ENCODE measurements around the gene SURF4.

SURF4 gene

DNA sequence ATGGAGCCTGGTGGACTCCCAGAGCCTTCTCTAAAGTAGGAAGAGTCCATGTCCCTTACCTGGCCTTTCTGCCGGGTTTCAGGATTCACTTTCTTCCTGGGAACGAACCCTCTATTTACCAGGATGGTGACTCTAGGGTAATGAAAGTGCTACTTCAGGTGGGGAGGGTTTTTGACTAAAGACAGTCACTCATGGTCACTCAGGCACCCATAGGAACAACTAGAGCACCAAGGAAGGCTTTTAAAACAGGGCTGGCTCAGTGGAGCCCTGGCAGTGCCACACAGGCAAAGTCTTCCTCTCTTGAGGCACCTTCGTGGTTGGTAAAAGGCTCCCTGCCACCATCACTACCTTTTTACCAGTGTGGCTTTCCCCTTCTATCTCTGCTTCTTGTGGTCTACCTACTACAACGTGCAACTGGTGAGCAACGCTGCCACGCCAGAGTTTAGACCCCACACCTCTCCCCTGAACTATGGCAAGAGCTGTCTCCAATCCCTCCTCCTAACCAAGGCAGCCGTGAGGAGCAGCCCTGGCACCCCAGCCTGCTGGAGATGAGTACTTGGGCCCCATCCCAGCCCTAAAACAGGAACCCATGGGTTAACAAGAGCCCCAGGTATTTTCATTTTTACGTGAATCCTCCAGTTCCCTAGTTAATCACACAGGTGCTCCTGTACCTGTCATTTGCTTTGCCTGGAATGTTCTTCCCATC is 23.1 kb downstream of the SURF4 start:
- no peak for DNase-seq (ENCODE audit: low read depth in 2 of 2)

- DNase-seq (ENCODE audit: low read depth in 2 of 2): no peak
Measured at GRCh38 chr9:133351908-133352634, 23.8 kb downstream of the SURF4 start.

- DNase-seq (ENCODE audit: low read depth in 2 of 2): no peak
Measured at GRCh38 chr9:133351526-133351907, 24.3 kb downstream of the SURF4 start.

- no peak for DNase-seq (ENCODE audit: low read depth in 2 of 2)
Measured at GRCh38 chr9:133349965-133350616, 25.8 kb downstream of the SURF4 start.

DNA sequence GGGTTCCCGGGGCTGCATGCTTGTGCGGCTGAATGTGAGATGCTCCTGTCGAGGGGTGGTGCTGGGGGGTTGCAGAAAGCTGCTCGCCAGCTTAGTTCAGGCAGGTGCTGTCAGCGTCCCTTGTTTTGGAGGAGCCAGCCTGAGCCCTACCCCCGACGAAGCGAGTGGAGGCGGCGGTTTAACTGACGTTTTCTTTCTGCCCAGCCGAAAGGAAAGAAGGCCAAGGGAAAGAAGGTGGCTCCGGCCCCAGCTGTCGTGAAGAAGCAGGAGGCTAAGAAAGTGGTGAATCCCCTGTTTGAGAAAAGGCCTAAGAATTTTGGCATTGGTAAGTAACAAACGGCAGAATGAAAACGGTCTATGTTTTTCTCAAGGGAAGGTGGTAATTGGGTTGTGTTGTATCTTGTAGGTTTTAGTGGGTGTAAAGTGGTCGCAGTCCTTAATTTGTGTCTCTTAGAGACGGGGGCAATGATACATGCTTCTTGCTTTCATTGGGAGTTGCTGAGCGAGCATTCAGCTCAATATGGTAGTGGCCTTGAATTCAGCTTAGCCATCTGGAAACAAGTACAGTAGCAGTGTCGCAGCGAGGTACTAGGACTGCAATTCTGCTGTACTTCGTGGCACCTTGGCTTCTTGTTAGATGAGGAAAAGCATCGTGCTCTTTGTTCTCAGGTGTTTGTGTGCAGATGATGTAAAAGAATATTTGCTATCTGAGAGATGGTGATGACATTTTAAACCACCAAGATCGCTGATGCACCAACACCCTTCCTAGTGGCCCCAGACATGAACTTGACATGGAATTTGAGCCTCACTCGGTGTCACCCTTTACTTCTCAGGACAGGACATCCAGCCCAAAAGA is 26.9 kb downstream of the SURF4 start:
- no peak for DNase-seq (ENCODE audit: low read depth in 2 of 2)

- DNase-seq (ENCODE audit: low read depth in 2 of 2): peak; percentile 93 to 94
Measured at GRCh38 chr9:133347985-133348717, 27.7 kb downstream of the SURF4 start, which contains the start of the genes MED22 and RPL7A. Gene MED22, minus strand, starts transcription at chr9:133348131. Its CDS starts 1,469 bp downstream, at chr9:133346662. Gene RPL7A, plus strand, starts transcription at chr9:133348218. Its CDS starts 26 bp downstream, at chr9:133348244.

GRCh38 chr9:133347515-133347984 is 28.3 kb downstream of the SURF4 start:
- no peak for DNase-seq (ENCODE audit: low read depth in 2 of 2)

- DNase-seq (ENCODE audit: low read depth in 2 of 2): no peak
Measured at GRCh38 chr9:133346021-133346785, 29.7 kb downstream of the SURF4 start.

- no peak for DNase-seq (ENCODE audit: low read depth in 2 of 2)
Measured at GRCh38 chr9:133345596-133345995, 30.3 kb downstream of the SURF4 start.

DNA sequence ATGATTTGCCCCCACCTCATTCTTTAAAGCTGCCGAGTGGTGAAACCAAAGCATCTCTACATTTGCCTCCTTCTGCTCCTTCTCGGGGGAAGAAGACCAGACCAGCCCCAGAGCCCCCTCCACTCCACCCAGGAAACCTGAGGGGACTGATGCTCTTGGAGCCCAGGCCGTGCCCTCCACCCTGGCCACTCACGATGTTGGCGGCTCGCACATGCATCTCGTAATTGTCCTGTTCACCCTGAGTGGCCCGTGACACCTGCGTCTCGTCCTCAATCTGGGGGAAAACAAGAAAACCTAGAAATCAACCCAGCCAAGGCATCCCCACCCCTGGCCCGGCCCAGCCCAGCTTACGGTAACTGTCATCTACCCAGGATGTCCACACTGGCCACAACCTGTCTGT is 30.9 kb downstream of the SURF4 start:
- no peak for DNase-seq (ENCODE audit: low read depth in 2 of 2)

- DNase-seq (ENCODE audit: low read depth in 2 of 2): no peak
Measured at GRCh38 chr9:133344071-133344470, 31.8 kb downstream of the SURF4 start.

DNA sequence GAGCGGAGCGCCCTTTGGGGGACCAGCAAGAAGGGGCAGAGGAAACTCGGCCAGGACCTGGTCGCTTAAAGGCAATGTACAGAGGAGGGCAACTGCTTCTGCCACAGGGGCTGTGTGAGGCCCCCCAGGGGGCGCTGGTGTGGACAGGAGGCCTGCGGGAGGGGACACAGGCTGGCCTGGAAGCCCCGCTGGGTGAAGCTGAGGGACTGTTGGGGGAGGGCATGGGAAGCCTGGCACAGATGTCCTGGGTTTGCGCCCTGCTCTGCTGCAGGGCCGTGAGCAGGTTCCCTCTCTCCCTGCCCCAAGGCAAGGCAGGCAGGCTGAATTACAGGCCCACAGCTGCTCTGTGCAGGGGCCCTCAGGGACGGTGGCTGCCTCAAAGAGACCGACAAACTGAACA is 33.3 kb downstream of the SURF4 start:
- no peak for DNase-seq (ENCODE audit: low read depth in 2 of 2)

DNA sequence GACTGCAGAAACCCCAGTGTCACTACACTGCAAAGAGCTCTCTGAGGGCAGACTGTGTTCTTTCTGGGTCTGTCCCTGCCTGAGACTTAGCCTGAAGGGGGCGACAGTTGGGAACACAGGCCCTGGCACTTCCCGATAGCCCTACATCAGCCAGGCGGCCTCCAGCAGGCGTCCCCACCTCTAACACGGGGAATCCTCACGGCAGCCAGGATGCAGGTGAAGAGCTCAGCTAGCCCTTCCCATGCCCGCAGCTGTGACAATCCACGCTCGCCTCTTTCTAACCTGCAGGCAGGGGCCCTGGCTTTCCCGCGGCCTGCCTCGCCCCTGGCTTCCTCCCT is 33.8 kb downstream of the SURF4 start:
- DNase-seq (ENCODE audit: low read depth in 2 of 2): no peak

DNA sequence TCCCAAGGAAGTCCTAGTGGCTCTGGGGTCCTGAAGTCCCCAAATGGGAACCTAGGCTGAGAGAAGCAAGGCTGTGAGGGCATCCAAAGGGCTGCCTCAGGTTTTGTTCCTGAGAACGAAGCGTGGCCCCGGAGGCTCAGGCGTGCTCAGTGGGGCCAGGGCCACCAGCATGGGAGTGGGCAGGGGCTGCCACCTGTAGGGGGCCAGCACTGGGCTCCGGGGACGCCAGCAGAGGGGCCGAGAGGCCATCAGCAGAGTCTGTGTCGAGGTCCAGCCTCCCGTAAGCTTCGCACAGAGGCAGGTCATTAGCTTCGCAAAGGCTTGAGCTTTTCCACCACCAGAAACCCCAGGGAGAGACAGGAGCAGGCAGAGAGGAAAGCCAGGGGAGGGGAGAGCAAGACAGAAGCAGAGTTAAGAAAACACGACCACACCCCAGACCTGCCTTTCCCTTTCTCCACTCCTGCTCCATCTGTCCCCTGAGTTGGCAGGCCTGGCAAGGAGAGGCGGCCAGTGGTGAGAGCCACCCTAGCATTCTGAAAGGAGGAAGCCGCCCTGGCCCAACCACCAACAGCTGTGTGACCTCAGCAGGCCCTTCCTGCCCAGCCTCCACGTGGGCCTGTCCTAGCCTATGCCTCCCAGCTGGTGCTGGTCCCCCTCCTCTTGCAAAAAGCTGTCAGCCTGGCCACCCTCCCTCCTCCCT is 34.3 kb downstream of the SURF4 start:
- DNase-seq (ENCODE audit: low read depth in 2 of 2): no peak

DNA sequence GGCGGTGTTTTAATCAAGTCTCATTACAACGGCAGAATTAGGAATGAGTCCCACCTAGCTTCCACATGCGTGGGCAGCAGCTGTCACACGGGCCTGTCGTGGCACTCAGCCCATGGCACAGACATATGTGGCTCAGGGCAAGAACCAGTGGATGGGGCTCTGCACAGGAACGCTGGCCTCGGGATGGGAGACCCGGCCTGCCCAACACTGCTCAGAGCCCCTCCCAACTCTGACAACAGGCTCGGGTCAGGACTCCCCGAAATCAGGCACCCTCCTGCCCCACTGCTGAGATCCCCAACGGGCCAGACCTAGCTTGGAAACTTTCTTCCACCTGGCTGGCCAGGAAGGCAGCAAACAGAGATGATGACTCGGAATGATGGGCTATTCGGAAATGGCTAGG is 34.9 kb downstream of the SURF4 start:
- DNase-seq (ENCODE audit: low read depth in 2 of 2): no peak

GRCh38 chr9:133340256-133340655 is 35.6 kb downstream of the SURF4 start:
- no peak for DNase-seq (ENCODE audit: low read depth in 2 of 2)

GRCh38 chr9:133339641-133340040 is 36.2 kb downstream of the SURF4 start:
- DNase-seq (ENCODE audit: low read depth in 2 of 2): no peak

DNA sequence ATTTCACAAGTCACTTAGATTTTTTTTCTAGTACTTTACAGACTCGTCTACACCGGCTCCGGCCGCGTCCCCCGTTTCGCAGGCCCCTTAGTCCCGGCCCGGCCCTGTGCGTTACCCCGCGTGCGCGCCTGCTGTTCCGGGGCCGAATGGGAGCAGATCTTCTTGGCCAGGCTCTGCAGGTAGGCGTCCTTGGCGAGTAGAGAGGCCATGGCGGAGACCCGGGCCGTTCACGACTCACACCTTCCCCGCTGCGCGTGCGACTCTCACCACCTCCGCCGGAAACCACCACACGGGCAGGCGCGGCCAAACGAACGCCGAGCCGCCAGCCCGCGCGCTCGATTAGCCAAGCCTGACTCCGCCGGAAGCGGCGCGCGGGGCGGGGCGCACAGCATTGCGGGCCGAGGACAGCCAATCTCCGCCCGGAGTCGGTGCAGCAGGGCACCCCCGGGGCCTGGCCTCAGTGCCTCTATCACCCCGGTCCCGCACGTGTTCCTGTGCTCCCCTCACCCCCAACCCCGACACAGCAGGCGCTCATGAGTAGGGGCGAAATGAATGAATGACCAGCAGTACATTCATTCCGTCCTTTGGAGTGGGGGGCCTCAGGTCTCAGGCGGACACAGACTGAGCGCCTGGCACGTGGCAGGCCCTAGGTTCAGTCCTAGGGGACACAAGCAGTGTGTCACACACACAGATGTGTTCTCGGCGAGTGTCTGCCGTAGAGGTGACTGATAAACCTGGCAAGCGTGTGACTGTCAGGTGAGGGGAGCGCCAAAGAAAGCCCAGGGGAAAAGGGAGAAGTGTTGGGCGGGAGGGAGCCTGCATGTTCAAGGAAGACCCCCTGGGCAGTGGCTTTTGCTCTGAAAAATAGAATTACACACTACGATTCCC is 39.7 kb downstream of the SURF4 start, which contains the start of gene SURF6:
TSS of gene SURF6 (minus strand) at position 265 of the 888 bp plus-strand sequence. CDS start at position 209, 56 bp downstream.
- DNase-seq (ENCODE audit: low read depth in 2 of 2): peak; percentile 71
